Stimulated activated naive CD8-positive, alpha-beta T cell treated with anti-CD3 and anti-CD28 coated beads, Interleukin-15, Interleukin-2, amounts not matched to agents 100 ng/mL and 50 ng/mL, for 24 hours (primary cell): ENCODE measurements around the gene ACVR1.

Source experiments
- H3K27ac Mint-ChIP-seq: one replicate; pipeline ENCODE4 v1.8.0; 2021; ENCODE audit warnings: mild to moderate bottlenecking, mixed read lengths
- H3K27me3 Mint-ChIP-seq: one replicate; pipeline ENCODE4 v1.8.0; 2021; ENCODE audit warnings: mixed read lengths
- H3K36me3 Mint-ChIP-seq: one replicate; pipeline ENCODE4 v1.8.0; 2021; ENCODE audit warnings: low read depth, mixed read lengths
- H3K4me1 Mint-ChIP-seq: one replicate; pipeline ENCODE4 v1.8.0; 2021; ENCODE audit warnings: low read depth, mixed read lengths
- H3K4me3 Mint-ChIP-seq: one replicate; pipeline ENCODE4 v1.8.0; 2021; ENCODE audit warnings: mild to moderate bottlenecking, mixed read lengths
- H3K9me3 Mint-ChIP-seq: one replicate; pipeline ENCODE4 v1.8.0; 2021; ENCODE audit warnings: mixed read lengths

Gene ACVR1

GRCh38 chr2:157875641-157876065, 477 bp downstream of the ACVR1 start:
- Mint-ChIP-seq H3K27ac (no peak overlapping the region), H3K36me3 (no peaks in the 10 kb centered on the region), H3K27me3 (no peaks in the 10 kb centered on the region), H3K4me1 (peaks cover 45% of the 10 kb centered on the region), H3K4me3 (peak overlapping the region; percentile 88), H3K9me3 (no peaks in the 10 kb centered on the region)

DNA sequence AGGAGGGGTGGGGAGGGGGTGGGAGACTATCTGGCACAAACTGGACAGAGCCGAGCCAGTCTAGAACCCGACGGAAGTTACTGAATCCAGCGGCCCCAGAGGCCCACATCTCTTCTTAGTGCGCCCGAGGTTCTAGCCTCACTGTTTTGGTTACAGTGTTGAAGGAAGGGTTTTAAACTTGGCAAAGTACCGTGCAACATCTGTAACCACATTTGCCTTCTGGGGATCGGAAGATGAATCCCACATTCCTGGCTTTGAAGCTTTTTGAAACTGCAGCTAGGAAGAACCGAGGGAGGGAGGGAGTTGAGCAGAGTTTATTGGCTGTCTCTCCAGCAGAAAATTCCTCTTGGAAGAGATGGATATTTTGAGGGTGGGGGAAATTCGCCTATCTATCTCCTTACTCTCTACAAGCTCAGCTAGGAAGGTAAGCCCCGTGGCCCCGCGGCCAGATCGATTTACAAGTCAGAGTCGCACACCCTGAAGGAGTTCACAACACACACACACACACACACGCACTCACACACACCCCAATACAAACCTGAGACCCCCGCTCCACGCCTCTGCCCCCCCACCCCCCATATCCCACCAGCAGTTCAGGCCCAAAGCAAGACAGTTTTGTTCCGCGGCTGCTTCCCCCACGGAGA, 1.0 kb downstream of the ACVR1 start:
- Mint-ChIP-seq H3K27me3 (no peaks in the 10 kb centered on the region), H3K9me3 (no peaks in the 10 kb centered on the region), H3K36me3 (no peaks in the 10 kb centered on the region), H3K4me3 (peak overlapping the region; percentile 88), H3K27ac (peak overlapping the region; percentile 88), H3K4me1 (peaks cover 45% of the 10 kb centered on the region)

DNA sequence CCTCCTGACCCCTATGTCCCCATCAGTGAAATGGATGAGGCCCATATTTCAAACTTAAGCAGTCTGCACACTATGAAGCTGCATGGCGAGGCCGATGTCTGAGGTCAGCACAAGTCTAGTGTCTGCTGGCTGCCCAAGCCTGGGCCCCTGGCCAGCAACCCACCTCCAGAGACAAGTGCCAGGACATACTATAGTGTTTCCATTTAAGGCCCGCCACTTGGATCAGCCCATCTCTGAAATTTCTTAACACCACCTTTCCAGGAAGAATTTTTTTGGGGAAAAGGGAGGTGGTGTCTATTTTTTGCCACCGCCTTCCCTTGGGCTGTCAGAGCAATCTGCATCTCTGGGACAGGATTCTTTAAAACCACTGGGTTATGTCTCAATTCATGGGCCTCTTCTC, 1.8 kb downstream of the ACVR1 start:
- no peaks in the 10 kb centered on the region for H3K36me3 Mint-ChIP-seq
- peak overlapping the region; percentile 88 for H3K27ac Mint-ChIP-seq
- H3K4me1 Mint-ChIP-seq, result peaks cover 50% of the 10 kb centered on the region
- no peaks in the 10 kb centered on the region for H3K27me3 Mint-ChIP-seq
- H3K4me3 Mint-ChIP-seq, result peak overlapping the region; percentile 88
- no peaks in the 10 kb centered on the region for H3K9me3 Mint-ChIP-seq

DNA sequence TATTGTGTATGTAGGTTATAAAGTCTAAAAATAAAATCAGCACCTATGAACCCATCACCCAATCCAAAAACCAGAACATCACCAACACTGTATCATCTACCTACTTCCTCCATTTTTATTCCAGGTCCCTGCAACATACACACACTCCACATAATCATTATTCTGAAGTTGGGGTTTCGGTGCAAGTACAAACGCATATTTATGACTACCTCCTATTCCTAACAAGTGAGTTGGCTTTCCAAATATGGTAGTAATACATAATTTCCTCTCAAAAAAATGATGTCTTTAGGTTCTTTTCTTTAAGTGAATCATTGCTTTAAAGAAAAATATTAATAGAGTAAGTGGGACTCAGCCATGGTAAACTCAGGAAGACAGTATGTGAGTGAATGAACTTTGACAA, 3.3 kb downstream of the ACVR1 start:
- H3K27ac Mint-ChIP-seq, result no peak overlapping the region
- H3K9me3 Mint-ChIP-seq, result no peaks in the 10 kb centered on the region
- peaks cover 59% of the 10 kb centered on the region for H3K4me1 Mint-ChIP-seq
- H3K36me3 Mint-ChIP-seq, result no peaks in the 10 kb centered on the region
- H3K4me3 Mint-ChIP-seq, result peak overlapping the region; percentile 12
- H3K27me3 Mint-ChIP-seq, result no peaks in the 10 kb centered on the region

DNA sequence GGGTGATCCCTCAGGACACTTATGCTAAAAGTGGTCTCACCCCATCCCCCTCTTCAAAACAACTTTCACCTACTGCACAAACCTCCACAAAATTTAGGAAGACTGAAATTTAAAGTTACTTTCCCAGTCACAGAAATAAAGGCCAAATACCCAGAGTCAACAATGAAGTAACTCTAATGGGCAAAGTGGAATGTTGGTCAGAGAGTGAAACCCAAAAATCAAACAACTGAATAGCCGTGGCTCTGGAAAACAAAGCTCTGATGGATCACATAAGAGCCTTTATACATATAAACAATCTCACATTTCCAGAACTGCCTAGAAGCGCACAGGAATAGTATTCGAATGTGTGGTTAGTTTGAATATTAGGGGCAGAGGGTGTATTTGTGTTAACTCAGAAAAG, 4.7 kb downstream of the ACVR1 start:
- H3K36me3 Mint-ChIP-seq, result no peaks in the 10 kb centered on the region
- H3K4me3 Mint-ChIP-seq, result no peak overlapping the region
- H3K4me1 Mint-ChIP-seq, result peaks cover 58% of the 10 kb centered on the region
- H3K27ac Mint-ChIP-seq, result no peak overlapping the region
- H3K9me3 Mint-ChIP-seq, result no peaks in the 10 kb centered on the region
- no peaks in the 10 kb centered on the region for H3K27me3 Mint-ChIP-seq

GRCh38 chr2:157868993-157869392, 7.1 kb downstream of the ACVR1 start:
- Mint-ChIP-seq H3K4me3 (no peak overlapping the region), H3K4me1 (peaks cover 58% of the 10 kb centered on the region), H3K27ac (no peak overlapping the region)

DNA sequence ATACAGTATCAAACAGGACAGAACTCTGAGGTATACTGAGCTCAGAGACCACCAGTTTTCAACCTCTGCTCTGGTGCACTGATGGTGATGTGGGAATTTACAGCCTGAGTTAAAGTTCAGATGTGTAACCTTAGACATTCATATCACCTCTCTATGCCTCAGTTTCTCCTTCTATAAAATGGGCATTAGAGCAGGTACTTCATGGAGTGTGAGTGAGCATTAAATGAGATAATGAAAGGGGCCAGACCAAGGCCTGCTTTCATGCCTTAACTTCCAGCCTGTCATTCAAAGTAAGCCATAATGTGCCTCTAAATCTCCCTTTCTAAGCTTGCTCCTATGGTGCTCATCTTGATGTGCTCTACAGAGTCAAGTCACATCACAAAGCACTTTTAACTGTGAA, 8.4 kb downstream of the ACVR1 start:
- Mint-ChIP-seq H3K36me3 (peaks cover 3% of the 10 kb centered on the region), H3K4me3 (no peak overlapping the region), H3K9me3 (no peaks in the 10 kb centered on the region), H3K27me3 (no peaks in the 10 kb centered on the region), H3K27ac (no peak overlapping the region), H3K4me1 (peaks cover 45% of the 10 kb centered on the region)

More at GRCh38 chr2:157868993-157869392, 7.1 kb downstream of the ACVR1 start:
- H3K27me3 Mint-ChIP-seq, result no peaks in the 10 kb centered on the region
- H3K9me3 Mint-ChIP-seq, result no peaks in the 10 kb centered on the region
- H3K36me3 Mint-ChIP-seq, result peaks cover 3% of the 10 kb centered on the region

DNA sequence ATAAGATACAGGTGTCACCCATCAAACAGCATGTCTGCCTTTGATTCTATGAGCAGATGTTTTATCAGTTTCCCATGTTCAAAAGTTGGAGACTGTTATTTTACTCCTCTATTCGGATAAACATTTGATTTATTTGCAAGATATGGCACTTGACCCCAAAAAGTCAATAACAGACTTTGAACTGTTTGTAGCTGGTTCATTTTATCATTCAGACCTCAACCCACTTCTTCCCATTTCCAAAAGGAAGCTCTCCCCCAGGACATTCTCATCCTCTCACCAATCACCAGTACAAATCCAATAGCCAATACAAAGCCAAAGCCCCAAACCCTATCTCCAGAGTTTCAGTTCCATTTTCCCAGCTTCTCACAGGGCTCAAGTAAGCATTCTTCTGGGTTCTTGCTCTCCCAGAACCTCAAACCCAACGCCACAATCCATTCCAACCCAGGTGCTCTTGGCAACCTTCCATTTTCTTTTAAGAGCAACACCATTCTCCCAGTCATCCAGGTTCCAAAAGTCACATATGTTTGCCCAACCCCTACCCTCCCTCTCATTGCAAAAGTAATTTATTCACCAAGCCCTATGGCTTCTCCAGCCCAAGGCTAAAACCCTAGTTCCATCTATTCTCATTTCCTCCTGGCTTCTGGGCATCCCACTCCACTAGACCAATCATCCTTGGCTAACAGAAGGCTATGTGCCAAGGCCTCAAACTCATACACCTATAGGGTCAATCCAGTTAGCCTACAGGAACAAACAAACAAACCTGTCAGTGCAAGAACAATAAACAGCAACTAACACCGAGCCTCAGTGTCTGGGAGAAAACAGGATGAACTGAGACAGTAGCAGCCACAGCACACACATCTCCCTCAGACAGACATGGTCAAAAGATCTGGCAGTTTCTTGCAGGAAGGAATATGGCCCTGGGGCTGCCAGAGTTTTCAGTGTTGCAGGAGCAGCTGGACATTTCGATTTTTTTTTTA, 9.2 kb downstream of the ACVR1 start:
- Mint-ChIP-seq H3K36me3 (peaks cover 3% of the 10 kb centered on the region), H3K4me1 (peaks cover 38% of the 10 kb centered on the region), H3K27ac (no peak overlapping the region)

GRCh38 chr2:157866202-157866601, 9.9 kb downstream of the ACVR1 start:
- H3K36me3 Mint-ChIP-seq, result peaks cover 3% of the 10 kb centered on the region
- H3K27me3 Mint-ChIP-seq, result no peaks in the 10 kb centered on the region
- no peak overlapping the region for H3K27ac Mint-ChIP-seq
- peaks cover 33% of the 10 kb centered on the region for H3K4me1 Mint-ChIP-seq
- H3K9me3 Mint-ChIP-seq, result no peaks in the 10 kb centered on the region
- H3K4me3 Mint-ChIP-seq, result no peak overlapping the region

More for the DNA sequence above, 9.2 kb downstream of the ACVR1 start:
- no peaks in the 10 kb centered on the region for H3K9me3 Mint-ChIP-seq
- H3K4me3 Mint-ChIP-seq, result no peak overlapping the region
- H3K27me3 Mint-ChIP-seq, result no peaks in the 10 kb centered on the region

GRCh38 chr2:157864857-157865430, 11.2 kb downstream of the ACVR1 start:
- peak overlapping the region; percentile 30 for H3K27ac Mint-ChIP-seq
- no peaks in the 10 kb centered on the region for H3K9me3 Mint-ChIP-seq
- no peaks in the 10 kb centered on the region for H3K27me3 Mint-ChIP-seq
- peaks cover 33% of the 10 kb centered on the region for H3K4me1 Mint-ChIP-seq
- peaks cover 3% of the 10 kb centered on the region for H3K36me3 Mint-ChIP-seq
- H3K4me3 Mint-ChIP-seq, result no peak overlapping the region

DNA sequence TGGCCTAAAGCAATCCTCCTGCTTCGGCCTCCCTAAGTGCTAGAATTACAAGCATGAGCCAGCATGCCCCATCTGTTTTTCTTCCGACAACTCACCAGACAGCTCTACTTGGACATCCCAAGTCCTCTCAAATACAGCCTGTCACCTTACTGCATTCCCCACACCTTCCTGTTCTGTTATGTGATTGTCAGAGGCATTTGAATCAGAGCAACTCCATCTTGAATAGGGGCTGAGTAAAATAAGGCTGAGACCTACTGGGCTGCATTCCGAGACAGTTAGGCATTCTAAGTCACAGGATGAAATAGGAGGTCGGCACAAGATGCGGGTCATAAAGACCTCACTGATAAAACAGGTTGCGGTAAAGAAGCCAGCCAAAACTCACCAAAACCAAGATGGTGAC, 17.3 kb downstream of the ACVR1 start:
- Mint-ChIP-seq H3K4me1 (peaks cover 35% of the 10 kb centered on the region), H3K27ac (no peak overlapping the region), H3K9me3 (no peaks in the 10 kb centered on the region), H3K27me3 (no peaks in the 10 kb centered on the region), H3K36me3 (peaks cover 19% of the 10 kb centered on the region), H3K4me3 (no peak overlapping the region)

GRCh38 chr2:157857881-157858280, 18.2 kb downstream of the ACVR1 start:
- Mint-ChIP-seq H3K36me3 (peaks cover 21% of the 10 kb centered on the region), H3K27ac (peak overlapping the region; percentile 10), H3K27me3 (no peaks in the 10 kb centered on the region), H3K4me1 (peaks cover 44% of the 10 kb centered on the region), H3K9me3 (no peaks in the 10 kb centered on the region), H3K4me3 (no peak overlapping the region)

DNA sequence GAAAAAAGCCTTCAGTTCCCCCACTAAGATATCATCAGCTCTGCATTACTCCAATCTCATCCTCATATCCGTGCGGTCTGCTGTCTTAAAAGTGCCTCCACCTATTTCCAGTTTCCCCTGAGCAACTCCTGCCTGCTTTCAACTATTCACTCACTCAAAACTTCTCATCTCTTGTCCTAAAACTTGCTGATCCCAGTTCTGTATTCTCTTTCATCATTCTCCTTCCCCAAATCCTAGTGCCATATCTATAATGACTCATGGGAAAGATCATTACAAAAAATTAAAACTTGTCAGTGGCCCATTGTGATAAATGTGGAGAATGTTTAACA, 20.0 kb downstream of the ACVR1 start:
- Mint-ChIP-seq H3K4me3 (no peak overlapping the region), H3K27me3 (no peaks in the 10 kb centered on the region), H3K9me3 (no peaks in the 10 kb centered on the region), H3K27ac (peak overlapping the region; percentile 84), H3K4me1 (peaks cover 44% of the 10 kb centered on the region), H3K36me3 (peaks cover 21% of the 10 kb centered on the region)

DNA sequence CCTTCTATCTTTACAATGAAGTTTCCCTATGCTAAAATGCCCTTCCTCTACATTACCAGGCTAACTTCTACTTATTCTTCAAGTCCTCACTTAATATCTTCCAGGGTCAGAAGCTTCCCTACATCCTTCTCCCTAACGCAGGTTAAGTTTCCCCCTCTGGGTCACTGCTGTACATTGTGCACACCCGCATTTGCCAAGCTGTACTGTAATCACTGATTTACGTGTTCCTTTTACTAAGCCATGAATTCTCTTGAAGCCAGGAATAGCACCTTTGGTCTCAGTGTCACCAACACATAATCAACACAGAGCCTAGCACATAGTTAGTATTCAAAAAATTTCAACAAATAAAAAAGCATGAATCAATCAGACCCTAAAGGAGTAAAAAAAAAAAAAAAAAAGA, 22.3 kb downstream of the ACVR1 start:
- Mint-ChIP-seq H3K4me1 (peaks cover 44% of the 10 kb centered on the region), H3K36me3 (peaks cover 25% of the 10 kb centered on the region), H3K27me3 (no peaks in the 10 kb centered on the region), H3K27ac (peak overlapping the region; percentile 15), H3K4me3 (no peak overlapping the region), H3K9me3 (no peaks in the 10 kb centered on the region)

DNA sequence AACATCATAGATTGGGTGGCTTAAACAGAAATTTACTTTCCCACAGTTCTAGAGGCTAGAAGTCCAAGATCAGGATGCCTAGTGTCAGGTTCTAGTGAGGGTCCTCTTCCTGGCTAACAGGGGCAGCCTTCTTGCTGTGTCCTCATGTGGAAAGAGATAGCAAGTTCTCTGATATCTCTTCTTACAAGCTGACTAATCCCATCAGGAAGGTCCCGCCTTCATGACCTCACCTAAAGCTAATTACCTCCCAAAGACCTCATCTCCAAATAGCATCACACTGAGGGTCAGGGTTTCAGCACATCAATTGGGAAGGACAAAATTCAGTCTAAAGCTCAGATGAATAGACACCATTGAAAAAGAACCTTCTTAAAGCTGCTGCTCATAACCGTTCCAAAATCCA, 22.9 kb downstream of the ACVR1 start:
- no peaks in the 10 kb centered on the region for H3K27me3 Mint-ChIP-seq
- peaks cover 44% of the 10 kb centered on the region for H3K4me1 Mint-ChIP-seq
- no peaks in the 10 kb centered on the region for H3K9me3 Mint-ChIP-seq
- H3K27ac Mint-ChIP-seq, result no peak overlapping the region
- H3K4me3 Mint-ChIP-seq, result no peak overlapping the region
- H3K36me3 Mint-ChIP-seq, result peaks cover 29% of the 10 kb centered on the region
